ENCODE measurements around the gene PPFIBP2.

GRCh38 chr11:7595016-7595866, 81.4 kb downstream of the PPFIBP2 start:
- TF ChIP-seq CTCF (IDR thresholded peaks at IDR 0.05 in 2 of 3, conservative IDR thresholded peaks at IDR 0.05 in 1 of 3; ENCODE audit: borderline replicate concordance in 1 of 3, insufficient read depth in 1 of 3, low read depth in 2 of 3, low read length in 2 of 3) (no peak), RAD21 (IDR thresholded peaks at IDR 0.05; ENCODE audit: low read depth) (no peak)

Measured in HCT116 (cell line).